ENCODE results near the gene SLC25A39. TPM values are rescaled to one million over a fixed set of nuclear protein-coding genes. Genes with fewer than 3 reads are reported as not detected.

The SLC25A39 gene
- total and polyA plus RNA-seq, 2 experiments from 2014 or later = 92.7 to 179 TPM

- H3K4me1 ChIP-seq (ENCODE audit: insufficient read depth) = peaks cover 4% of the 10 kb centered on the region
- WGBS (ENCODE audit: low lambda C conversion rate, missing lambda C conversion rate) = 88% methylated on average over 7 of the region's 8 CpGs
- no peaks in the 10 kb centered on the region for H3K9me2 ChIP-seq (replicated peaks; ENCODE audit: insufficient read depth)
- H3K27me3 ChIP-seq = no peaks in the 10 kb centered on the region
- H3K4me2 ChIP-seq = no peak overlapping the region
- H3K27ac ChIP-seq = no peak overlapping the region
- peaks cover 9% of the 10 kb centered on the region for H3K79me2 ChIP-seq
- H4K20me1 ChIP-seq (ENCODE audit: insufficient read depth, poor library complexity, severe bottlenecking) = no peaks in the 10 kb centered on the region
- no peak for DNase-seq (ENCODE audit: low spot score)
- TF ChIP-seq EZH2phosphoT487 (IDR thresholded peaks at IDR 0.05; ENCODE audit: low read depth, severe bottlenecking, unreplicated experiment) (no peak), CTCF (IDR thresholded peaks at IDR 0.05; ENCODE audit: poor library complexity) (no peak), EZH2 (IDR thresholded peaks at IDR 0.05; ENCODE audit: borderline replicate concordance) (no peak)
- H3K4me3 ChIP-seq = no peak overlapping the region
- no peaks in the 10 kb centered on the region for H3K9me3 ChIP-seq (ENCODE audit: low read depth)
- no peak overlapping the region for H2AFZ ChIP-seq
- no peaks in the 10 kb centered on the region for H3K36me3 ChIP-seq (replicated peaks; ENCODE audit: insufficient read depth, low read depth)
Measured at GRCh38 chr17:44351464-44351863, 26.8 kb upstream of the SLC25A39 start.

GRCh38 chr17:44350733-44351226, 26.2 kb upstream of the SLC25A39 start:
- peaks cover 15% of the 10 kb centered on the region for H3K79me2 ChIP-seq
- H3K4me1 ChIP-seq (ENCODE audit: insufficient read depth) = peaks cover 4% of the 10 kb centered on the region
- TF ChIP-seq EZH2phosphoT487 (IDR thresholded peaks at IDR 0.05; ENCODE audit: low read depth, severe bottlenecking, unreplicated experiment) = no peak
- TF ChIP-seq CTCF (IDR thresholded peaks at IDR 0.05; ENCODE audit: poor library complexity) = peak; percentile 65
- TF ChIP-seq EZH2 (IDR thresholded peaks at IDR 0.05; ENCODE audit: borderline replicate concordance) = no peak
- H3K9me2 ChIP-seq (replicated peaks; ENCODE audit: insufficient read depth) = no peaks in the 10 kb centered on the region
- 68% methylated on average over 6 of the region's 6 CpGs for whole genome bisulfite sequencing (ENCODE audit: low lambda C conversion rate, missing lambda C conversion rate)
- H3K4me3 ChIP-seq = no peak overlapping the region
- no peak overlapping the region for H2AFZ ChIP-seq
- DNase-seq (ENCODE audit: low spot score) = peak; percentile 82
- no peaks in the 10 kb centered on the region for H3K27me3 ChIP-seq
- no peaks in the 10 kb centered on the region for H3K9me3 ChIP-seq (ENCODE audit: low read depth)
- no peak overlapping the region for H3K4me2 ChIP-seq
- no peaks in the 10 kb centered on the region for H4K20me1 ChIP-seq (ENCODE audit: insufficient read depth, poor library complexity, severe bottlenecking)
- no peaks in the 10 kb centered on the region for H3K36me3 ChIP-seq (replicated peaks; ENCODE audit: insufficient read depth, low read depth)
- no peak overlapping the region for H3K27ac ChIP-seq

GRCh38 chr17:44349553-44350070, 25.0 kb upstream of the SLC25A39 start:
- no peak overlapping the region for H3K4me2 ChIP-seq
- no peak for TF ChIP-seq EZH2phosphoT487 (IDR thresholded peaks at IDR 0.05; ENCODE audit: low read depth, severe bottlenecking, unreplicated experiment)
- TF ChIP-seq EZH2 (IDR thresholded peaks at IDR 0.05; ENCODE audit: borderline replicate concordance) = no peak
- TF ChIP-seq CTCF (IDR thresholded peaks at IDR 0.05; ENCODE audit: poor library complexity) = no peak
- H3K27me3 ChIP-seq = no peaks in the 10 kb centered on the region
- H3K27ac ChIP-seq = no peak overlapping the region
- DNase-seq (ENCODE audit: low spot score) = no peak
- no peaks in the 10 kb centered on the region for H3K36me3 ChIP-seq (replicated peaks; ENCODE audit: insufficient read depth, low read depth)
- no peak overlapping the region for H2AFZ ChIP-seq
- peaks cover 4% of the 10 kb centered on the region for H3K4me1 ChIP-seq (ENCODE audit: insufficient read depth)
- H3K4me3 ChIP-seq = no peak overlapping the region
- 94% methylated on average over 12 of the region's 12 CpGs for WGBS (ENCODE audit: low lambda C conversion rate, missing lambda C conversion rate)
- no peaks in the 10 kb centered on the region for H4K20me1 ChIP-seq (ENCODE audit: insufficient read depth, poor library complexity, severe bottlenecking)
- no peaks in the 10 kb centered on the region for H3K9me3 ChIP-seq (ENCODE audit: low read depth)
- peaks cover 15% of the 10 kb centered on the region for H3K79me2 ChIP-seq
- H3K9me2 ChIP-seq (replicated peaks; ENCODE audit: insufficient read depth) = no peaks in the 10 kb centered on the region
